Activated T-cell treated with anti-CD3 and anti-CD28 coated beads, Interleukin-2, amount 50 U/mL, for 72 hours (primary cell): ENCODE results near the gene LAD1. TPM values are rescaled to one million over a fixed set of nuclear protein-coding genes. Genes with fewer than 3 reads are reported as not detected.

ENCODE experiments used
- ATAC-seq, 2 donors: fragments of 150-1000 bp; cut with Tn5 transposase; replicated peaks in 1 of 2; 2 replicates each; pipeline ENCODE4 v1.10.0; 2021; ENCODE audit warnings: moderate library complexity in 2 of 2, mild to moderate bottlenecking in 1 of 2
- DNase-seq, 2 donors: peaks; one replicate each; pipeline ENCODE4 v3.0.0; 2021 to 2022; ENCODE audit warnings: mixed read lengths in 1 of 2
- H3K27ac Mint-ChIP-seq: one replicate; pipeline ENCODE4 v1.8.0; 2022; ENCODE audit warnings: mild to moderate bottlenecking, moderate library complexity, mixed read lengths
- H3K27me3 Mint-ChIP-seq: one replicate; pipeline ENCODE4 v1.8.0; 2022; ENCODE audit warnings: low read depth, mixed read lengths
- H3K36me3 Mint-ChIP-seq, 2 donors: one replicate each; pipeline ENCODE4 v1.8.0; 2022; ENCODE audit warnings: mixed read lengths in 2 of 2, mild to moderate bottlenecking in 1 of 2; ENCODE audit not compliant: insufficient read depth in 2 of 2
- H3K4me1 Mint-ChIP-seq: one replicate; pipeline ENCODE4 v1.8.0; 2022; ENCODE audit warnings: low read depth, mixed read lengths
- H3K4me3 Mint-ChIP-seq, 2 donors: one replicate each; pipeline ENCODE4 v1.8.0; 2022; ENCODE audit warnings: mild to moderate bottlenecking in 2 of 2, mixed read lengths in 2 of 2, moderate library complexity in 2 of 2
- H3K9me3 Mint-ChIP-seq, 2 donors: one replicate each; pipeline ENCODE4 v1.8.0; 2022; ENCODE audit warnings: mixed read lengths in 2 of 2
- total RNA-seq, 2 donors: library from RNA; stranded (reverse); gene quantifications; one replicate each; pipeline ENCODE4 v1.2.3, GENCODE V29; 2022

The LAD1 gene
- total RNA-seq, 2 donors from 2014 or later = not detected

- Mint-ChIP-seq H3K4me3 (no peak overlapping the region), H3K36me3 (no peaks in the 10 kb centered on the region), H3K9me3 (no peaks in the 10 kb centered on the region), H3K4me1 (no peaks in the 10 kb centered on the region), H3K27ac (no peak overlapping the region), H3K27me3 (peaks cover 7% of the 10 kb centered on the region)
- DNase-seq (peak in 1 of 2 donors; percentile 14), ATAC-seq (peak; percentile 28 to 64)
These were observed 27.6 kb upstream of the LAD1 start for GRCh38 chr1:201426479-201427310.

GRCh38 chr1:201424146-201424545, 25.0 kb upstream of the LAD1 start:
- no peaks in the 10 kb centered on the region for H3K36me3 Mint-ChIP-seq
- H3K27me3 Mint-ChIP-seq = no peaks in the 10 kb centered on the region
- no peak for ATAC-seq
- no peak for DNase-seq
- H3K4me1 Mint-ChIP-seq = no peaks in the 10 kb centered on the region
- H3K9me3 Mint-ChIP-seq = no peaks in the 10 kb centered on the region
- H3K4me3 Mint-ChIP-seq = no peak overlapping the region
- H3K27ac Mint-ChIP-seq = no peak overlapping the region

DNA sequence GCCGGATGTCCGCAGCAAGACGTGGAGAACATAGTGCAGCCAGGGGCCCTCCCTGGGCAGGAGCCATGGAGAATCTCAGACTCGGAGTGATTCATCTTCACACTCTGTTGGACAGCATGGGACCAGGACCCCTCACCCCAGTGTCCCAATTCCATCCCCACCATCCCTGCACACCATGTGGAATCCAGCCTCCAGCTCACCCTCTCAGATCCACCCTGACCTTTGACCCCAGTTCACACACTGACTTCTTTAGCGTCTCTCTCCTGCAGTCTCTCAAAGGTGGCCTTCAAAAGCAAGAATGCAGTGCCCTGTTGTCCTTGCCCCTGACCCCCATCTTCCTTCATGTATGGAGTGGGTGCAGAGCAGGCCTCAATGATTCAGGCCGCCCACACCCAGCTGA, 24.5 kb upstream of the LAD1 start:
- no peaks in the 10 kb centered on the region for H3K27me3 Mint-ChIP-seq
- H3K36me3 Mint-ChIP-seq = no peaks in the 10 kb centered on the region
- no peaks in the 10 kb centered on the region for H3K9me3 Mint-ChIP-seq
- no peak overlapping the region for H3K27ac Mint-ChIP-seq
- ATAC-seq = no peak
- no peak for DNase-seq
- H3K4me3 Mint-ChIP-seq = no peak overlapping the region
- no peaks in the 10 kb centered on the region for H3K4me1 Mint-ChIP-seq

DNA sequence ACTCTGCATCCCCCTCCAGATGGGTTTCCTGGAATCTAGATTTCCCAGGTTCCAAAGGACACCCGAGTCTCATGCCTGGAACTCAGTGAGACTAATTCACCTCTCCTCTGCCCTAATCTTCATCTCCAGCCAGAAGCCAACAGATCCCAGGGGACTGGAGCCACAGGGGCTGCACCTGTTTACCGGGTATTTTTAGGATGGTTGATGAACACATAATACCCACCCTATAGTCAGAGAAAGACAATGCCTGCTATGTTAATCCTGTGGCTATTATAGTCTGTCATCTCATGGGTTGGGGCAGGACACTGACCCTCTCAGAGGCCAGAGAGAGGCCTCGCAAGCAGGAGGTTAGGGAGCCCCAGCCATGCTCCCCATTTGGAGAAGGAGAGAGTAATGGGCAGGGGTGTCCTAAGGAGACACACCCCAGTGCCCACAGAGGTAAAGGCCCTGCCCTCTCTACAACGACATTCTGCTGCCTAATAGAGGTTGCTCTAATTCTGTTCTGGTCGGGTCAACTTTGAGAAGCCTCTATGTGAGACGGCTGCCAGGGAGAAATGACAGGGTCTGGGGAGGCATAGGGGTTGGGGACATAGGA, 23.4 kb upstream of the LAD1 start:
- Mint-ChIP-seq H3K4me3 (no peak overlapping the region), H3K27ac (no peak overlapping the region), H3K27me3 (no peaks in the 10 kb centered on the region), H3K36me3 (no peaks in the 10 kb centered on the region), H3K9me3 (no peaks in the 10 kb centered on the region), H3K4me1 (no peaks in the 10 kb centered on the region)
- DNase-seq = no peak
- ATAC-seq = no peak

DNA sequence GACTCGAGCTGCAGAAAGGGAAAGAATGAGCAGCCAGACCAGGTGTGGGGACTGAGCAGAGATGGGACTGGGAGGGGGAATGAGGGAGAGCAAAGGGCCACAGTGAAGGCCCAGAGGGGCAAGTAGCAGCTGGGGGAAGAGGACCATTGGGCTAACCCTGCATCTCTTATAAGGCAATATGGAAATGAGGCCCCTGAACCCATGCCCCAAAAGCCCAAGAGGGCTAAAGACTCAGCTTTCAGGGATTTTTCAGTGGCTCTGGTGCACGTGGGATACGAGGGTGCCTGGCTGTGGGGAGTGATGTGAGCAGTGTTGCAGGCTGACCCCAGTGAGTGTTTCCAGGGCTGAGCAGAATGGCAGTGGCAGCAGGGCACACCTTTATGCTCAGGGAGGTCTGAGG, 22.9 kb upstream of the LAD1 start:
- DNase-seq = no peak
- Mint-ChIP-seq H3K27me3 (peaks cover 3% of the 10 kb centered on the region), H3K4me3 (no peak overlapping the region), H3K4me1 (no peaks in the 10 kb centered on the region), H3K36me3 (no peaks in the 10 kb centered on the region), H3K27ac (no peak overlapping the region), H3K9me3 (no peaks in the 10 kb centered on the region)
- ATAC-seq = no peak

DNA sequence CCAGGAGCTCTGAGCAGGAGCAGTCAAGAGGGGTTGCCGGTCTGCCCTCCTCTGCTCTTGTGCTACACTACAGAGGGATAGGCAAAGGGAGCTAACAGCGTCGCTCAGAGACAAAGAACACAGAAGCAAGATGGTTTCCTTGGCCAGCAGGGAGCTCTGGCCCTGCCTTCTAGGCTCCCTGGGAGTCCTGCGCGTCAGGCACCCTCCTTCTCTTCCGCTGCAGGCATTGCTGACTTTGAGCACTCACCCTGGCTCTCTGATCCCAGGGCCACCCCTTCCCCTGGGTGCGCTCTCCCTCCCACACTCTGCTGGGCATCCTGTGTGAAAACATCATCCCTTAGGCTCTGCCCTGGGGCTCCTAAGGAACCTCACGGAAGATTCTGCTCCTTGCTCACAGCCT, 21.9 kb upstream of the LAD1 start:
- Mint-ChIP-seq H3K4me3 (no peak overlapping the region), H3K36me3 (no peaks in the 10 kb centered on the region), H3K9me3 (no peaks in the 10 kb centered on the region), H3K4me1 (no peaks in the 10 kb centered on the region), H3K27me3 (peaks cover 12% of the 10 kb centered on the region), H3K27ac (no peak overlapping the region)
- no peak for ATAC-seq
- no peak for DNase-seq

GRCh38 chr1:201420608-201421002, 21.5 kb upstream of the LAD1 start:
- peaks cover 12% of the 10 kb centered on the region for H3K27me3 Mint-ChIP-seq
- H3K36me3 Mint-ChIP-seq = no peaks in the 10 kb centered on the region
- DNase-seq (no peak), ATAC-seq (no peak)
- H3K9me3 Mint-ChIP-seq = no peaks in the 10 kb centered on the region
- H3K27ac Mint-ChIP-seq = no peak overlapping the region
- H3K4me1 Mint-ChIP-seq = no peaks in the 10 kb centered on the region
- H3K4me3 Mint-ChIP-seq = no peak overlapping the region

DNA sequence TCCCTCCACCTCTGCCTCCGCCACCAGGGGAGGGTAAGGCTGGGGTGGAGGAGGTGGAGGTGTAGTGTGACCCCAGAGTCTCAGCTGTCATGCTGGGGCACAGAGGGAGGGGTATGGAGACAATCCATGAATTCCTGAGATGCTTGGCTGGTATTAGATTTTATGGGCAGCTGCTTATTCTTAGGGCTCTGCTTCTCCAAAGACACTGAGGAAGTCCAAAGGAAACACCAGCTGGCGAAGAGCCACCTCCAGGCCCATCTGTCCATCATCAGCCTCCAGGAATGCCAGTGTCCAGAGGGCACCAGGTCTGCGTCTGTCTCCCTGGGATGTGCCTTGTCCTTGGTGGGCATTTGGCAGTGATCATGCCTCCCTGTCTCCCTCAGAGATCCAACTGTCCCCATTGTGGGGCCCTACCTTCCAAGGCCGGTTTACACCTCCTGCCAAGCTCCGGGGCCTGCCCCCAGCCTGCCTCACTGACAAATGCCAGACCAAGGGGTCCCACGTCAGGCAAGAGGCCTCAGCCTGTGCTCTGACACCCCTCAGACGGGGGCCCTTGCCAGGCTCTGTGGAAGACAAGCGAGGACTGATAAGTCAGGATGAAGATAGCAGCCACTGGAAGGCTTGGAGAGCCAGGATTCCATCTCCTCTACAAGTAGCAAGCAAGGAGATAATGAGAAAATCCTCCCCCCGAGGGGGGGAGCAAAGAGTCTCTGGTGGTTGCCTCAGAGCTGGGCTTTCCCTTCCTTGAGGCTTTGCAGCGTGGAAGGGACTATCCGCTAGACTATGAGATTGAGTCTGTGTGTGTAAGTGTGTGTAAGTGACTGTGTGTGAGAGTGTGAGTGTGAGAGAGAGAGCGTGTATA, 20.9 kb upstream of the LAD1 start:
- peaks cover 16% of the 10 kb centered on the region for H3K27me3 Mint-ChIP-seq
- no peak for ATAC-seq
- no peaks in the 10 kb centered on the region for H3K9me3 Mint-ChIP-seq
- H3K27ac Mint-ChIP-seq = no peak overlapping the region
- no peak overlapping the region for H3K4me3 Mint-ChIP-seq
- DNase-seq = no peak
- no peaks in the 10 kb centered on the region for H3K4me1 Mint-ChIP-seq
- H3K36me3 Mint-ChIP-seq = no peaks in the 10 kb centered on the region

DNA sequence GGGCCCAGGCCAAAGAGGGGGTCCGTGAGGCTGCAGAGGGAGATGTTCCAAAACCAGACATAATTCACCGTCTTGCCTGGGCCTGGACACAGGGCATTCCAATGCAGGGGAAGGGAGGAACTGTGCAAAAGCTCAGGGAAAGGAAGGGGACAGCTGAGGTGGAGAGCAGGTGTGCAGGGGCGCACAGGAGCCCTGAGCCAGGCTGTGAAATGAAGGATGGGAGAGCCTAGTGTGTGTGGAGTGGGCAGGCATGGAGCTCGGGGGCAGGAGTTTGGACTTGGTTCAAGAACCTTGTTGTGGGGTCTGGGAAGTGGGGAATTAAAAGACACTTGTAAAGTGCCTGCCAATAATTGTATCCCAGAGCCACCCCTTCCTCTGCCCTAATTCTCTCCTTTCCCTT, 20.1 kb upstream of the LAD1 start:
- DNase-seq (no peak), ATAC-seq (no peak)
- no peak overlapping the region for H3K27ac Mint-ChIP-seq
- H3K4me3 Mint-ChIP-seq = no peak overlapping the region
- H3K36me3 Mint-ChIP-seq = no peaks in the 10 kb centered on the region
- H3K27me3 Mint-ChIP-seq = peaks cover 21% of the 10 kb centered on the region
- no peaks in the 10 kb centered on the region for H3K4me1 Mint-ChIP-seq
- H3K9me3 Mint-ChIP-seq = no peaks in the 10 kb centered on the region

GRCh38 chr1:201418461-201418860, 19.3 kb upstream of the LAD1 start:
- no peak overlapping the region for H3K4me3 Mint-ChIP-seq
- ATAC-seq (no peak), DNase-seq (no peak)
- H3K27ac Mint-ChIP-seq = no peak overlapping the region
- H3K4me1 Mint-ChIP-seq = no peaks in the 10 kb centered on the region
- peaks cover 21% of the 10 kb centered on the region for H3K27me3 Mint-ChIP-seq
- H3K9me3 Mint-ChIP-seq = no peaks in the 10 kb centered on the region
- H3K36me3 Mint-ChIP-seq = no peaks in the 10 kb centered on the region

DNA sequence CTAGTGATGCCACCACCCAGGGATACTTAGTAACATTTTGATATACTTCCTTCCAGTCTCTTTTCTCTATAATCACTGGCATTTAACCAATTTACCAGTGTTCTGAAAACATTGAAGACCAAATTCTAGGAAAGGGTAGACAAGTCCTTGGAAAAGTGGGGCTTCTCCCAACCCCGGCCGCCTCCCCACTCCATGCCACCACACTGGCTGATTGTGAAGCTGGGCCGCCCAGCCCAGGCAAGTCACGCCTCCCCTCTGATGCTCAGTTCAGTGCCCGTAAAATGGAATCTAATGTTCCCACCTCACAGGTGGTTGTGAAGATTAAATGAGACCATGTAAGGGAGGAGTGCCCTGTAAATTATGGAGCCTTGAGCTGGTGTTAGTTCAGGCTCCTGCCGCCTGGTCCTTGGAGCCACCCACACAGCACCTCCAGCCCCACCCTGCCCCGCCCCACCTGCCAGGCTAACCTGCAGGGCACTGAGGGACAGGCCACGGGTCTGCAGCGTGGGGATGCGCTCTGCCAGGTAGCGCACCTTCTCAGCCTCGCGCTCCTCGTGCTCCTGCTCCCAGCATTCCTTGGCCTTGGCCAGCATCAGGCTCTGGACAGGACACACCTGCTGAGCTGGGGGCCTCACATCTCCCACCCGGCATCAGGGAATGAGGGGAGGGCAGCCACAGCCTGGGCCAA, 15.1 kb upstream of the LAD1 start:
- H3K27me3 Mint-ChIP-seq = peaks cover 26% of the 10 kb centered on the region
- ATAC-seq = no peak
- no peaks in the 10 kb centered on the region for H3K36me3 Mint-ChIP-seq
- no peaks in the 10 kb centered on the region for H3K4me1 Mint-ChIP-seq
- no peak overlapping the region for H3K27ac Mint-ChIP-seq
- no peaks in the 10 kb centered on the region for H3K9me3 Mint-ChIP-seq
- DNase-seq = no peak
- no peak overlapping the region for H3K4me3 Mint-ChIP-seq

GRCh38 chr1:201411292-201411691, 12.2 kb upstream of the LAD1 start:
- no peaks in the 10 kb centered on the region for H3K9me3 Mint-ChIP-seq
- H3K27ac Mint-ChIP-seq = no peak overlapping the region
- no peaks in the 10 kb centered on the region for H3K36me3 Mint-ChIP-seq
- no peaks in the 10 kb centered on the region for H3K4me1 Mint-ChIP-seq
- ATAC-seq (no peak), DNase-seq (no peak)
- H3K27me3 Mint-ChIP-seq = peaks cover 16% of the 10 kb centered on the region
- H3K4me3 Mint-ChIP-seq = no peak overlapping the region

DNA sequence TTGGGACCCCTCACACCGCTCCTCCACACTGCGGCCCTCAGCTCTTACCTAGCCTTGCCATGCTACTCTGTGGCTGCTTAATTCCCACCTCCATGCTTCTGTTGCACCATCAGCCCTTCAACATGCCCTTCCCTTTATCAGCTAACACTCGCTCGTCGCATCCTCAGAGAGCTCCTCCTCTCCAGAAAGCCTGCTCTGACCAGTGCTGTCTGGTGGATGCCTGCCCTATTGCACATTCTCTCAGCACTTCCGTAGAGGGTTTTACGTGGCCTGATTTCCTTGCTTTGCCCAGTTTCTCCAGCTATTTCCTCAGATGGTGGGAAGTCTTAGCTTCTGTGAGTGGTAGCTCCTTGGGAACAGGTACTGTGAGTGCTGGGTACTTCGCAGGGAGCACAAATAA, 10.3 kb upstream of the LAD1 start:
- Mint-ChIP-seq H3K4me3 (no peak overlapping the region), H3K4me1 (no peaks in the 10 kb centered on the region), H3K27me3 (peaks cover 5% of the 10 kb centered on the region), H3K9me3 (no peaks in the 10 kb centered on the region), H3K27ac (no peak overlapping the region), H3K36me3 (no peaks in the 10 kb centered on the region)
- ATAC-seq = no peak
- DNase-seq = no peak
